Measurements from ENCODE around the gene CACNA1A. TPM values are rescaled to one million over a fixed set of nuclear protein-coding genes. Genes with fewer than 3 reads are reported as not detected.
"Not testable (repeated sequence)": the region's sequence is repeated elsewhere in the genome, so short reads cannot be mapped to it uniquely, and the experiment has no call there.

CACNA1A gene
- total RNA-seq, 1 experiment from 2014 or later: not detected

DNA sequence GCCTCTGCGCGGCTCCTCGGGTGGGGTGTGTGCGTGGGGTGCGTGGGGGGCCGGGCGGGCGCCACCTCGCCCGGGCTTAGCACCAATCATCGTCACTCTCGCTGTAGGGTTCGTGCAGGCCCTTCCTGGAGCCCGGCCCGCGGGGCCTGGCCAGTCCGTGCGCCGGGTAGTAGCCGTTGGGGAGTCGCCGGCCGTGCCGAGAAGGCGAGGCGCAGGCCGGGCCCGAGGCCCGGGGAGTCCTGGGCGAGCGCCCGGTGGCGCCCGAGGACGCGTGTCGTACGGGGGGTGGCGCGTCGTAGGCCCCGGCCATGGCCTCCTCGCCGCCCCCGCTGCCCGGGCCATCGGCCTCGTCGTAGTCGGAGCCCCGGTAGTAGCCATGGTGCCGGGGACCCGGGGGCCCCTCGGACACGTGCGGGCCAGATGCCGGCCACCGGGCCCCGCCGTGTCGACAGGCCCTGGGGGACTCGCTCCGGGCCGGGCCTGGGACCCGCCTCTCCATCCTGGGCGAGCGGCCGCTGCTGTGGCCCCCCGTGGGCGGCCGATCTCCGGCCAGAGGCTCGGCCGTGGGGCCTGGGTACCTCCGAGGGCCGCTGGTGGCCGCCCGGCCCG, 298.9 kb downstream of the CACNA1A start:
- TF ChIP-seq, protein P1, sequence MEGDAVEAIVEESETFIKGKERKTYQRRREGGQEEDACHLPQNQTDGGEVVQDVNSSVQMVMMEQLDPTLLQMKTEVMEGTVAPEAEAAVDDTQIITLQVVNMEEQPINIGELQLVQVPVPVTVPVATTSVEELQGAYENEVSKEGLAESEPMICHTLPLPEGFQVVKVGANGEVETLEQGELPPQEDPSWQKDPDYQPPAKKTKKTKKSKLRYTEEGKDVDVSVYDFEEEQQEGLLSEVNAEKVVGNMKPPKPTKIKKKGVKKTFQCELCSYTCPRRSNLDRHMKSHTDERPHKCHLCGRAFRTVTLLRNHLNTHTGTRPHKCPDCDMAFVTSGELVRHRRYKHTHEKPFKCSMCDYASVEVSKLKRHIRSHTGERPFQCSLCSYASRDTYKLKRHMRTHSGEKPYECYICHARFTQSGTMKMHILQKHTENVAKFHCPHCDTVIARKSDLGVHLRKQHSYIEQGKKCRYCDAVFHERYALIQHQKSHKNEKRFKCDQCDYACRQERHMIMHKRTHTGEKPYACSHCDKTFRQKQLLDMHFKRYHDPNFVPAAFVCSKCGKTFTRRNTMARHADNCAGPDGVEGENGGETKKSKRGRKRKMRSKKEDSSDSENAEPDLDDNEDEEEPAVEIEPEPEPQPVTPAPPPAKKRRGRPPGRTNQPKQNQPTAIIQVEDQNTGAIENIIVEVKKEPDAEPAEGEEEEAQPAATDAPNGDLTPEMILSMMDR (IDR thresholded peaks at IDR 0.05; ENCODE audit: unreplicated experiment): no peak
- H3K36me3 Mint-ChIP-seq (ENCODE audit: insufficient read depth, unreplicated experiment): no peaks in the 10 kb centered on the region
- intact Hi-C loops (cut with micrococcal nuclease): no loop called here
- no peaks in the 10 kb centered on the region for H3K27me3 Mint-ChIP-seq (ENCODE audit: insufficient read depth, unreplicated experiment)
- no peak overlapping the region for H3K27ac Mint-ChIP-seq (ENCODE audit: low read depth, unreplicated experiment)
- H3K4me1 Mint-ChIP-seq (ENCODE audit: insufficient read depth, unreplicated experiment): no peaks in the 10 kb centered on the region
- H3K4me3 Mint-ChIP-seq (ENCODE audit: unreplicated experiment): no peak overlapping the region
- no peak for DNase-seq (ENCODE audit: unreplicated experiment)
- H3K9me3 Mint-ChIP-seq (ENCODE audit: unreplicated experiment): no peaks in the 10 kb centered on the region
- POLR2A ChIA-PET: no interaction called here
- CTCF ChIA-PET: no interaction called here
- no TSS peak for BruUV-seq (replicated peaks)

DNA sequence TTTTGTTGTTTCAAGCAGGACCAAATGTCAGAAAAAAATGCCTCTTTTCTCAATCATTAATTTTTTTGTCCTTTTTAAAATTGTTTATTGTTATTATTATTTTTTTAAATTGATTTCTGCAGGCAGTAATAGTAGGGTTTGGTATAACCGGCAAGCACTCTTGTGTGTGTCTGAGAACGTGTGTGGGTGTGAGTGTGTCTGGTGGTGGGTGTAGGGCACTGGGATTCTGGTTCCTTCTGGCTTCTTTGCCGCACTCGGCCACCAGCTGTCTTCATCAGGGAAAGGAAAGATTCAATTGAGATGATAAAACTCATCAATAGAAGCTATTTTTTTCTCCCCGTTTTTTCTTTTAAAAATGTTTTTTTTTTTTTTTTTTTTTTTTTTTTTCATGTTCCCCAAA, 299.7 kb downstream of the CACNA1A start:
- TF ChIP-seq, protein P1 (IDR thresholded peaks at IDR 0.05; ENCODE audit: unreplicated experiment): no peak
- Mint-ChIP-seq H3K36me3 (ENCODE audit: insufficient read depth, unreplicated experiment) (no peaks in the 10 kb centered on the region), H3K27ac (ENCODE audit: low read depth, unreplicated experiment) (no peak overlapping the region), H3K9me3 (ENCODE audit: unreplicated experiment) (no peaks in the 10 kb centered on the region), H3K4me1 (ENCODE audit: insufficient read depth, unreplicated experiment) (no peaks in the 10 kb centered on the region), H3K27me3 (ENCODE audit: insufficient read depth, unreplicated experiment) (no peaks in the 10 kb centered on the region), H3K4me3 (ENCODE audit: unreplicated experiment) (no peak overlapping the region)
- no TSS peak for BruUV-seq (replicated peaks)
- ChIA-PET CTCF (interaction anchor here (0.7 kb wide), 1 partner anchor 294 kb away, joined by 6 read pairs; no protein-coding TSS in a partner anchor), POLR2A (no interaction called here)
- intact Hi-C loops (cut with micrococcal nuclease): no loop called here
- DNase-seq (ENCODE audit: unreplicated experiment): no peak

DNA sequence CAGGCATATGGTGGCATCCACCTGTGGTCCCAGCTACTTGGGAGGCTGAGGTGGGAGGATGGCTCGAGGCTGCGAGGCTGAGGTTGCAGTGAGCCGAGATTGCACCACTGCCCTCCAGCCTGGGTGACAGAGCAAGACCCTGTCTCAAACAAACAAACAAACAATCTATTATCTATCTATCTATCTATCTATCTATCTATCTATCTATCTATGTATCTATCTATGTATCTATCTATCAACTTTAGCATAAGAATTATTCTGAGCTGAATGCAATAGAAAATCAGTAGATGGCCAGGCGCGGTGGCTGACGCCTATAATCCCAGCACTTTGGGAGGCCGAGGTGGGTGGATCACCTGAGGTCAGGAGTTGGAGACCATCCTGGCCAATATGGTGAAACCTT, 304.2 kb downstream of the CACNA1A start:
- H3K27me3 Mint-ChIP-seq (ENCODE audit: insufficient read depth, unreplicated experiment); BruUV-seq (replicated peaks); POLR2A ChIA-PET; H3K36me3 Mint-ChIP-seq (ENCODE audit: insufficient read depth, unreplicated experiment); H3K4me3 Mint-ChIP-seq (ENCODE audit: unreplicated experiment); DNase-seq (ENCODE audit: unreplicated experiment); H3K4me1 Mint-ChIP-seq (ENCODE audit: insufficient read depth, unreplicated experiment); H3K27ac Mint-ChIP-seq (ENCODE audit: low read depth, unreplicated experiment); H3K9me3 Mint-ChIP-seq (ENCODE audit: unreplicated experiment); intact Hi-C loops (cut with micrococcal nuclease): not testable (repeated sequence)
- CTCF ChIA-PET: interaction anchor here (0.6 to 0.8 kb wide), 3 partner anchors 108 to 472 kb away, joined by 3 read pairs; no protein-coding TSS in a partner anchor

DNA sequence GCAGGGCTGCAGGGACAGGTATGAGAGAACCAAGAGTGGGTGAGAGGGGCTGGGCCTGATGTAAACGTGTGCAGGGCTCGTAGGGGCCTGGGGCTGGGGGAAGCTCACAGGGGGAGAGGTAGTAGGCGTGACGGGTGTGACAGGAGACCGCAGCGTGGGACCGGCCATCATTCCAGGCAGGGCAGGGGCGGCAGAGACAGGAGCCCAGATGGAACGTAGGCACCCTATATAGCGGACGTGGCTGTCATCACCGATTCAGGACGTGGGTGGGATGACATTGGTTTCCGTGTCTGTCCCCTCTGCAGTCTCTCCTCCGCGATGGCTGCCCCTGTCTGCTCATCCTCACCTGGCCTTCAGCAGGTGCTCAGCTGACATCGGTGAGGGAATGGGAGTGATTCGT, 307.6 kb downstream of the CACNA1A start:
- ChIA-PET CTCF (interaction anchor here (0.5 to 0.6 kb wide), 2 partner anchors 13 to 390 kb away, joined by 3 read pairs; no protein-coding TSS in a partner anchor), POLR2A (no interaction called here)
- TF ChIP-seq, protein P1 (IDR thresholded peaks at IDR 0.05; ENCODE audit: unreplicated experiment): no peak
- no peak overlapping the region for H3K4me3 Mint-ChIP-seq (ENCODE audit: unreplicated experiment)
- H3K36me3 Mint-ChIP-seq (ENCODE audit: insufficient read depth, unreplicated experiment): no peaks in the 10 kb centered on the region
- no peaks in the 10 kb centered on the region for H3K4me1 Mint-ChIP-seq (ENCODE audit: insufficient read depth, unreplicated experiment)
- no peak for DNase-seq (ENCODE audit: unreplicated experiment)
- no peaks in the 10 kb centered on the region for H3K27me3 Mint-ChIP-seq (ENCODE audit: insufficient read depth, unreplicated experiment)
- BruUV-seq (replicated peaks): no TSS peak
- intact Hi-C loops (cut with micrococcal nuclease): no loop called here
- H3K27ac Mint-ChIP-seq (ENCODE audit: low read depth, unreplicated experiment): no peak overlapping the region
- H3K9me3 Mint-ChIP-seq (ENCODE audit: unreplicated experiment): no peaks in the 10 kb centered on the region

Data from MCF 10A (cell line).